GM12875 (cell line): Measurements from ENCODE around the gene DPEP2.

ENCODE experiments used
- H3K4me3 ChIP-seq: one replicate; pipeline ENCODE4 v1.5.1; 2011; ENCODE audit warnings: low read depth, low read length, control low read depth
- TF ChIP-seq, protein P1 (sequence below): IDR thresholded peaks from 2 replicates; pipeline ENCODE4 v1.5.1; 2011; ENCODE audit warnings: low read depth, mild to moderate bottlenecking, control low read depth, inconsistent platforms, low read length, moderate library complexity, borderline replicate concordance; ENCODE audit not compliant: insufficient read depth

DPEP2 gene

DNA sequence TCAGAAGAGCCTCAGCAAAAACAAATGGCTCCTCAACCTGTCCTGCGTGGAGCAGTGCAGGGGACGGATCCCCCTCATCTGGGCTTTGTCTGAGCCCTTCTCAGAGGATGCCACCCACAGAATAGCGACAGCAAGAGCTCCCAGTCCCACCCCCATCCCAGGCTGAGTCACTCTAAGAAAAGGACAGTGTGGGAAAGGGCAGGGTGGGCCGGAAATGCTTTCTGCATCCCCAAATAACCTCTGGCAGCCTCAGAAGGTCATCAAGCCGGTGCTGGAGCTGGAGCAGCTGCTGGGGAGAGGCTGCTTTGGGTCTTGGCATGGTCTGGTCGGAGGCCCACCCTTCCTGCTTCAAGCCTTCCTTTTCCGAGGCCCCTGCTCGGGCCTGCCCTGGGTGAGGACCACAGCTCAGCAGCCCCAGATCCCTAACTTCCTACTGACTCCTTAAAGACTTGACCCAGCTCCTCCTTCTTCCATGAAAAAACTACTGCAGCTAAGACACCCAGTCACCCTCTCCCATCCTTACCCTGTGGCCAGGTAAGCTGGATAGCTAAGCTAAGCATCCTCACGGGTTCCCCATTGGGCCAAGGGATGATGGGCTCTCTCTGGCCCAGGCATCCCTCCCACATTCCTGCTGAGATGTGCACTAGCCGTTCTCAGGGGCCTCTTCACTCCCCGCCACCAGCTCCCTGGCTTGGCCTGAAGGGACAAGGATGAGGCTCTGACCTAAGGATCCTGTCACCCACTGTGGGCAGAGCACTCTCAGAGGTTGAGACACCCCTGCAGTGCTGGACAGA is 39.6 kb downstream of the DPEP2 start:
- H3K4me3 ChIP-seq, result no peak overlapping the region

DNA sequence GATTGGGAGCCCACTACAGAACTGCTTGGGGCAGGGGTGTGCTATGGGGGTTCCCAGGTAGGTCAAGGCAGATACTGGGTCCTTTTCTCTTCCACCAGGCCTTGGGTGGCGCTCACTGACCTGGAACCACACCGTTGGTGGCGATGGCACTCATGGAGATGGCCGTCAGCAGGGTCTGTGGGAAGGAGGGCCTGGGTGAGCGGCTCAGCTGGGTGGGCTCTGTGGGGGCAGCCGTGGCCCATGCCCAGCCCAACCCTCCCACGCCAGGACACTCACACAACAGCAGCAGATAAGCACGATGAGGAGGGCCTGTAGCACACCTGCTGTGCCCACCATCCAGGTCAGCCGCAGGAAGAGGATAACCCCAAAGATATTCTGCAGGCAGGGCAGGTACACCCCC is 41.7 kb downstream of the DPEP2 start:
- no peak overlapping the region for H3K4me3 ChIP-seq
- TF ChIP-seq, protein P1, sequence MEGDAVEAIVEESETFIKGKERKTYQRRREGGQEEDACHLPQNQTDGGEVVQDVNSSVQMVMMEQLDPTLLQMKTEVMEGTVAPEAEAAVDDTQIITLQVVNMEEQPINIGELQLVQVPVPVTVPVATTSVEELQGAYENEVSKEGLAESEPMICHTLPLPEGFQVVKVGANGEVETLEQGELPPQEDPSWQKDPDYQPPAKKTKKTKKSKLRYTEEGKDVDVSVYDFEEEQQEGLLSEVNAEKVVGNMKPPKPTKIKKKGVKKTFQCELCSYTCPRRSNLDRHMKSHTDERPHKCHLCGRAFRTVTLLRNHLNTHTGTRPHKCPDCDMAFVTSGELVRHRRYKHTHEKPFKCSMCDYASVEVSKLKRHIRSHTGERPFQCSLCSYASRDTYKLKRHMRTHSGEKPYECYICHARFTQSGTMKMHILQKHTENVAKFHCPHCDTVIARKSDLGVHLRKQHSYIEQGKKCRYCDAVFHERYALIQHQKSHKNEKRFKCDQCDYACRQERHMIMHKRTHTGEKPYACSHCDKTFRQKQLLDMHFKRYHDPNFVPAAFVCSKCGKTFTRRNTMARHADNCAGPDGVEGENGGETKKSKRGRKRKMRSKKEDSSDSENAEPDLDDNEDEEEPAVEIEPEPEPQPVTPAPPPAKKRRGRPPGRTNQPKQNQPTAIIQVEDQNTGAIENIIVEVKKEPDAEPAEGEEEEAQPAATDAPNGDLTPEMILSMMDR, result no peak

More for the DNA sequence above, 39.6 kb downstream of the DPEP2 start:
- TF ChIP-seq, protein P1, result no peak

- H3K4me3 ChIP-seq, result no peak overlapping the region
- TF ChIP-seq, protein P1, result no peak
These were observed 44.7 kb downstream of the DPEP2 start for GRCh38 chr16:67954421-67955196.

GRCh38 chr16:67953641-67954375 is 45.5 kb downstream of the DPEP2 start:
- TF ChIP-seq, protein P1, result no peak

GRCh38 chr16:67951485-67951884 is 47.8 kb downstream of the DPEP2 start:
- TF ChIP-seq, protein P1, result no peak
- no peak overlapping the region for H3K4me3 ChIP-seq

More at GRCh38 chr16:67953641-67954375, 45.5 kb downstream of the DPEP2 start:
- H3K4me3 ChIP-seq, result no peak overlapping the region

GRCh38 chr16:67950335-67950843 is 48.9 kb downstream of the DPEP2 start:
- TF ChIP-seq, protein P1, result no peak
- H3K4me3 ChIP-seq, result no peak overlapping the region
